KG1 (cell line): ENCODE results near the gene ANKRD29.
"Not testable (repeated sequence)": the region's sequence is repeated elsewhere in the genome, so short reads cannot be mapped to it uniquely, and the experiment has no call there.

Source experiments
- DNase-seq: peaks from one replicate; lab custom pipeline; 2025; lab: John Stamatoyannopoulos, UW

ANKRD29 gene

GRCh38 chr18:23616258-23616657 lies 46.5 kb downstream of the ANKRD29 start:
- no peak for DNase-seq

- DNase-seq = no peak
Observed at GRCh38 chr18:23614891-23615290, 47.8 kb downstream of the ANKRD29 start.

- DNase-seq = no peak
Observed at GRCh38 chr18:23614413-23614812, 48.3 kb downstream of the ANKRD29 start.

- not testable (repeated sequence) for DNase-seq
Observed at GRCh38 chr18:23613091-23613475, 49.6 kb downstream of the ANKRD29 start.

- DNase-seq = no peak
Observed at GRCh38 chr18:23612434-23613090, 50.1 kb downstream of the ANKRD29 start.

- DNase-seq = no peak
Observed at GRCh38 chr18:23609390-23610023, 53.2 kb downstream of the ANKRD29 start.

GRCh38 chr18:23608211-23608610 lies 54.5 kb downstream of the ANKRD29 start:
- DNase-seq = no peak

GRCh38 chr18:23605941-23606340 lies 56.8 kb downstream of the ANKRD29 start:
- no peak for DNase-seq

GRCh38 chr18:23599809-23600208 lies 62.9 kb downstream of the ANKRD29 start:
- no peak for DNase-seq

GRCh38 chr18:23596183-23596582 lies 66.5 kb downstream of the ANKRD29 start:
- DNase-seq = no peak

- DNase-seq = no peak
Observed at GRCh38 chr18:23595591-23595990, 67.1 kb downstream of the ANKRD29 start.

GRCh38 chr18:23593720-23594119 lies 69.0 kb downstream of the ANKRD29 start:
- DNase-seq = no peak

- DNase-seq = no peak
Observed at GRCh38 chr18:23592911-23593310, 69.8 kb downstream of the ANKRD29 start.

GRCh38 chr18:23591011-23591410 lies 71.7 kb downstream of the ANKRD29 start:
- no peak for DNase-seq

- DNase-seq = no peak
Observed at GRCh38 chr18:23588836-23589560, 73.7 kb downstream of the ANKRD29 start.

- DNase-seq = no peak
Observed at GRCh38 chr18:23587220-23587642, 75.5 kb downstream of the ANKRD29 start.

GRCh38 chr18:23586249-23587196 lies 76.2 kb downstream of the ANKRD29 start, which contains the start of gene NPC1:
NPC1 (minus strand) TSS chr18:23586506; CDS start chr18:23586343, 163 bp downstream.
- peak; percentile 92 for DNase-seq

GRCh38 chr18:23585897-23586248 lies 76.8 kb downstream of the ANKRD29 start:
- no peak for DNase-seq

GRCh38 chr18:23585007-23585871 lies 77.5 kb downstream of the ANKRD29 start:
- DNase-seq = no peak

- DNase-seq = no peak
Observed at GRCh38 chr18:23584019-23584983, 78.4 kb downstream of the ANKRD29 start.
